Activated B cell treated with CpG ODN at 0.5 μM for 24 hours (primary cell): ENCODE results near the gene KCNA2. TPM values are rescaled to one million over a fixed set of nuclear protein-coding genes. Genes with fewer than 3 reads are reported as not detected.

Experiments
- ATAC-seq: fragments of 200-7000 bp; cut with Tn5 transposase; one replicate; pipeline ENCODE4 v1.10.0; 2021; ENCODE audit warnings: low read depth, mild to moderate bottlenecking, moderate library complexity
- CTCF ChIA-PET: fragments of 350-600 bp; sonication (Branson Sonifier 250); formaldehyde crosslinking; loops from one replicate; lab custom pipeline; 2021; ENCODE audit warnings: antibody characterized with exemption; lab: Charles Lee
- POLR2A ChIA-PET: fragments of 350-600 bp; sonication (Branson Sonifier 250); formaldehyde crosslinking; loops from one replicate; lab custom pipeline; 2021; ENCODE audit warnings: antibody characterized with exemption; lab: Charles Lee
- DNase-seq: peaks from one replicate; pipeline ENCODE4 v3.0.0; 2022
- H3K27ac Mint-ChIP-seq: one replicate; pipeline ENCODE4 v1.8.0; 2020; ENCODE audit warnings: mixed read lengths
- H3K27me3 Mint-ChIP-seq: one replicate; pipeline ENCODE4 v1.8.0; 2021; ENCODE audit warnings: mixed read lengths
- H3K36me3 Mint-ChIP-seq: one replicate; pipeline ENCODE4 v1.8.0; 2021; ENCODE audit warnings: low read depth, mixed read lengths
- H3K4me1 Mint-ChIP-seq: one replicate; pipeline ENCODE4 v1.8.0; 2021; ENCODE audit warnings: mixed read lengths
- H3K4me3 Mint-ChIP-seq: one replicate; pipeline ENCODE4 v1.8.0; 2020; ENCODE audit warnings: mild to moderate bottlenecking, mixed read lengths
- H3K9me3 Mint-ChIP-seq: one replicate; pipeline ENCODE4 v1.8.0; 2020; ENCODE audit warnings: mixed read lengths
- CTCF ChIP-seq: fragments of 200-600 bp; IDR thresholded peaks from one replicate; pipeline ENCODE4 v1.8.0; 2022; ENCODE audit warnings: antibody characterized with exemption, mild to moderate bottlenecking
- intact Hi-C: fragments of 100-400 bp; cut with micrococcal nuclease; formaldehyde crosslinking; loops from one replicate; pipeline ENCODE4 v1.15.1; 2024
- total RNA-seq: library from RNA; stranded (reverse); gene quantifications from 2 replicates; pipeline ENCODE4 v1.2.3, GENCODE V29; 2022

KCNA2 gene
- total RNA-seq, 1 donor from 2014 or later = 0.13 TPM

- no peak for ATAC-seq
- peaks cover 18% of the 10 kb centered on the region for H3K27me3 Mint-ChIP-seq
- POLR2A ChIA-PET = no interaction called here
Measured at GRCh38 chr1:110576441-110576840, 29.7 kb downstream of the KCNA2 start.

GRCh38 chr1:110573314-110573713, 32.8 kb downstream of the KCNA2 start:
- Mint-ChIP-seq H3K27ac (no peak overlapping the region), H3K36me3 (no peaks in the 10 kb centered on the region), H3K9me3 (no peaks in the 10 kb centered on the region), H3K4me1 (no peaks in the 10 kb centered on the region), H3K27me3 (peaks cover 30% of the 10 kb centered on the region), H3K4me3 (no peak overlapping the region)
- ChIA-PET POLR2A (no interaction called here), CTCF (interaction anchor here (1.0 to 1.4 kb wide), 2 partner anchors 18 to 22 kb away, joined by 3 read pairs; no protein-coding TSS in a partner anchor)
- DNase-seq = no peak
- no peak for ATAC-seq
- intact Hi-C loops = no loop called here
- TF ChIP-seq CTCF = no peak

More at GRCh38 chr1:110576441-110576840, 29.7 kb downstream of the KCNA2 start:
- H3K4me3 Mint-ChIP-seq = no peak overlapping the region
- H3K9me3 Mint-ChIP-seq = no peaks in the 10 kb centered on the region
- intact Hi-C loops = no loop called here
- H3K4me1 Mint-ChIP-seq = no peaks in the 10 kb centered on the region
- no peak for DNase-seq
- TF ChIP-seq CTCF = no peak
- CTCF ChIA-PET = no interaction called here
- no peaks in the 10 kb centered on the region for H3K36me3 Mint-ChIP-seq
- no peak overlapping the region for H3K27ac Mint-ChIP-seq

- no peak for TF ChIP-seq CTCF
- DNase-seq (no peak), ATAC-seq (no peak)
- intact Hi-C loops = no loop called here
- H3K4me1 Mint-ChIP-seq = no peaks in the 10 kb centered on the region
- H3K9me3 Mint-ChIP-seq = no peaks in the 10 kb centered on the region
- ChIA-PET POLR2A (no interaction called here), CTCF (interaction anchor here (1.0 to 1.4 kb wide), 2 partner anchors 17 to 22 kb away, joined by 3 read pairs; no protein-coding TSS in a partner anchor)
- no peak overlapping the region for H3K27ac Mint-ChIP-seq
- H3K4me3 Mint-ChIP-seq = no peak overlapping the region
- H3K36me3 Mint-ChIP-seq = no peaks in the 10 kb centered on the region
- H3K27me3 Mint-ChIP-seq = peaks cover 30% of the 10 kb centered on the region
Measured at GRCh38 chr1:110572751-110573150, 33.4 kb downstream of the KCNA2 start.

GRCh38 chr1:110570901-110571300, 35.3 kb downstream of the KCNA2 start:
- no peaks in the 10 kb centered on the region for H3K36me3 Mint-ChIP-seq
- H3K27me3 Mint-ChIP-seq = peaks cover 35% of the 10 kb centered on the region

GRCh38 chr1:110570307-110570706, 35.9 kb downstream of the KCNA2 start:
- ATAC-seq (no peak), DNase-seq (no peak)
- Mint-ChIP-seq H3K36me3 (no peaks in the 10 kb centered on the region), H3K27me3 (peaks cover 35% of the 10 kb centered on the region), H3K9me3 (no peaks in the 10 kb centered on the region), H3K4me1 (no peaks in the 10 kb centered on the region), H3K4me3 (no peak overlapping the region), H3K27ac (no peak overlapping the region)
- TF ChIP-seq CTCF = no peak
- POLR2A ChIA-PET = no interaction called here
- CTCF ChIA-PET = no interaction called here
- intact Hi-C loops = no loop called here

More at GRCh38 chr1:110570901-110571300, 35.3 kb downstream of the KCNA2 start:
- Mint-ChIP-seq H3K4me1 (no peaks in the 10 kb centered on the region), H3K9me3 (no peaks in the 10 kb centered on the region), H3K4me3 (no peak overlapping the region), H3K27ac (no peak overlapping the region)
- intact Hi-C loops = no loop called here
- POLR2A ChIA-PET = no interaction called here
- DNase-seq = no peak
- ATAC-seq = no peak
- CTCF ChIA-PET = no interaction called here
- no peak for TF ChIP-seq CTCF
